ENCODE results near the gene DEFB114. TPM values are rescaled to one million over a fixed set of nuclear protein-coding genes. Genes with fewer than 3 reads are reported as not detected.

The DEFB114 gene
- total RNA-seq, 1 experiment from 2014 or later = not detected

- DNase-seq (ENCODE audit: low spot score) = no peak
Observed at GRCh38 chr6:49937017-49937416, 26.9 kb downstream of the DEFB114 start.

- DNase-seq (ENCODE audit: low spot score) = no peak
Observed at GRCh38 chr6:49935387-49935786, 28.6 kb downstream of the DEFB114 start.

- no peak for DNase-seq (ENCODE audit: low spot score)
Observed at GRCh38 chr6:49934770-49935169, 29.2 kb downstream of the DEFB114 start.

- DNase-seq (ENCODE audit: low spot score) = no peak
Observed at GRCh38 chr6:49933526-49933925, 30.4 kb downstream of the DEFB114 start.

GRCh38 chr6:49929340-49929739 lies 34.6 kb downstream of the DEFB114 start:
- no peak for DNase-seq (ENCODE audit: low spot score)

GRCh38 chr6:49923826-49924225 lies 40.1 kb downstream of the DEFB114 start:
- no peak for DNase-seq (ENCODE audit: low spot score)

- no peak for DNase-seq (ENCODE audit: low spot score)
Observed at GRCh38 chr6:49919935-49920644, 43.9 kb downstream of the DEFB114 start.

- DNase-seq (ENCODE audit: low spot score) = no peak
Observed at GRCh38 chr6:49919261-49919660, 44.7 kb downstream of the DEFB114 start.

GRCh38 chr6:49918787-49919186 lies 45.2 kb downstream of the DEFB114 start:
- no peak for DNase-seq (ENCODE audit: low spot score)

- no peak for DNase-seq (ENCODE audit: low spot score)
Observed at GRCh38 chr6:49915035-49915434, 48.9 kb downstream of the DEFB114 start.

GRCh38 chr6:49913636-49914375 lies 50.2 kb downstream of the DEFB114 start:
- no peak for DNase-seq (ENCODE audit: low spot score)

GRCh38 chr6:49912196-49912595 lies 51.8 kb downstream of the DEFB114 start:
- no peak for DNase-seq (ENCODE audit: low spot score)

GRCh38 chr6:49911252-49911651 lies 52.7 kb downstream of the DEFB114 start:
- DNase-seq (ENCODE audit: low spot score) = no peak

Other genes starting within 250 kb of the DEFB114 start
- gene CRISP3, start 219.8 kb downstream of the DEFB114 start, total RNA-seq (2014; rRNA removed; shearing (Covaris generic)) = not detected in 2 replicates
- not detected in 2 replicates for gene PGK2, start 176.9 kb downstream of the DEFB114 start, total RNA-seq (2014; rRNA removed; shearing (Covaris generic))
- not detected in 2 replicates for gene CRISP1, start 97.6 kb downstream of the DEFB114 start, total RNA-seq (2014; rRNA removed; shearing (Covaris generic))
- gene DEFB113, start 5.5 kb upstream of the DEFB114 start, total RNA-seq (2014; rRNA removed; shearing (Covaris generic)) = not detected in 2 replicates
- gene DEFB110, start 57.8 kb upstream of the DEFB114 start, total RNA-seq (2014; rRNA removed; shearing (Covaris generic)) = not detected in 2 replicates
- not detected in 2 replicates for gene DEFB112, start 85.8 kb upstream of the DEFB114 start, total RNA-seq (2014; rRNA removed; shearing (Covaris generic))